ACHN (cell line): ENCODE results near the gene RBM19.

ENCODE experiments used
- DNase-seq: peaks from one replicate; pipeline ENCODE4 v3.0.0-alpha.2; 2015
- in situ Hi-C: cut with HindIII; loops from 2 replicates; pipeline ENCODE4 v1.10.0; 2017; ENCODE audit warnings: low sequenced_read_pairs, low pct_ligation_motif_present, low pct_unique_long_range_greater_than_20kb

RBM19 gene

GRCh38 chr12:113853491-113853890, 112.6 kb downstream of the RBM19 start:
- no peak for DNase-seq
- in situ Hi-C loops, result no loop called here

GRCh38 chr12:113852695-113853490, 113.2 kb downstream of the RBM19 start:
- no peak for DNase-seq
- in situ Hi-C loops, result no loop called here

- no peak for DNase-seq
- in situ Hi-C loops, result no loop called here
Measured at GRCh38 chr12:113852264-113852663, 113.9 kb downstream of the RBM19 start.

- in situ Hi-C loops, result no loop called here
- no peak for DNase-seq
Measured at GRCh38 chr12:113850309-113851056, 115.6 kb downstream of the RBM19 start.

GRCh38 chr12:113847856-113848255, 118.3 kb downstream of the RBM19 start:
- DNase-seq, result no peak
- in situ Hi-C loops, result no loop called here

- in situ Hi-C loops, result no loop called here
- DNase-seq, result no peak
Measured at GRCh38 chr12:113846883-113847755, 119.0 kb downstream of the RBM19 start.

- no peak for DNase-seq
Measured at GRCh38 chr12:113845900-113846674, 120.0 kb downstream of the RBM19 start.

GRCh38 chr12:113844495-113845210, 121.5 kb downstream of the RBM19 start:
- in situ Hi-C loops, result no loop called here
- DNase-seq, result no peak

More at GRCh38 chr12:113845900-113846674, 120.0 kb downstream of the RBM19 start:
- in situ Hi-C loops, result no loop called here

GRCh38 chr12:113842699-113843098, 123.4 kb downstream of the RBM19 start:
- no peak for DNase-seq
- in situ Hi-C loops, result no loop called here

- no peak for DNase-seq
- in situ Hi-C loops, result no loop called here
Measured at GRCh38 chr12:113841786-113842185, 124.3 kb downstream of the RBM19 start.

GRCh38 chr12:113840401-113841042, 125.6 kb downstream of the RBM19 start:
- in situ Hi-C loops, result no loop called here

GRCh38 chr12:113838896-113839295, 127.2 kb downstream of the RBM19 start:
- in situ Hi-C loops, result no loop called here
- no peak for DNase-seq

More at GRCh38 chr12:113840401-113841042, 125.6 kb downstream of the RBM19 start:
- DNase-seq, result no peak

- no peak for DNase-seq
- in situ Hi-C loops, result no loop called here
Measured at GRCh38 chr12:113837528-113838296, 128.4 kb downstream of the RBM19 start.

- in situ Hi-C loops, result no loop called here
- DNase-seq, result no peak
Measured at GRCh38 chr12:113837084-113837483, 129.0 kb downstream of the RBM19 start.

GRCh38 chr12:113835896-113836295, 130.2 kb downstream of the RBM19 start:
- no peak for DNase-seq
- in situ Hi-C loops, result no loop called here

- in situ Hi-C loops, result no loop called here
- DNase-seq, result no peak
Measured at GRCh38 chr12:113835433-113835832, 130.7 kb downstream of the RBM19 start.
